ENCODE results near the gene BMAL1.

BMAL1 gene

DNA sequence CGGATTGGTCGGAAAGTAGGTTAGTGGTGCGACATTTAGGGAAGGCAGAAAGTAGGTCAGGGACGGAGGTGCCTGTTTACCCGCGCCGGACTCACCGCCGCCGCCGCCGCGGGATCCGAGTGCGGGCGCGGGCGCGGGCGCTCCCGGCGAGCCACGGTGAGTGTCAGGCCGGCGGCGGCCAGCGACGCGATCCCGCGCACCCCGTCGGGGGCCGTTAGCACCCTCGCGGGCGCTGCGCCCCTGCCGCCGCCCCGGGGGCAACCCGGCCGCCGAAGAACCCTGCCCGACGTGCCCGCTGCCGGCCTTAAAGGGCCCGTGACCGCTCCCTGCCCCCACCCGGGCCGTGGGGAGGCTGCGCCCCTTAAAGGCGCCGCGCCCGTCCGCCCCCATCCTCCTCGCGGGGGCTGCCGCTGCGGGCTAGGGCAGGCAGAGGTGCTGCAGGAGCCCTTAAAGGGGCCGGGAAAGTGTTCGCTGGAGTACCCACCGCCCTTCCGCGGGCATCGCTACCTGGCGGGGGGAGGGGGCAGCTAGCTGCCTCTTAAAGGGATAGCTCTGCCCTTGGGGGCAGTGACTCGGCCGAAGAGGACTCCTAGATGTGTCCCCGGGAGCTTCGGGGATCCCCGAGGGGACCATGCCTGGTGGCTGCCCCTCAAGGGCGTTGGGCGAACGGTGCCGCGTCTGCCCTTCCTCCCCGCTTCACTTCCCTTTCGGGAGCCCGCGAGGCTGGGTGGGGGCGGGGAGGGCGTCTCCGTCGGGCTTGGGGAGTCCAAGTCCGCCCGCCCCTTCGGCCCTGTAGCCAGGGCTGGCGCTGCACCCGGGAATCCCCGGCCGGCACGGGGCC, at the start of gene BMAL1:
BMAL1 (plus strand) TSS at position 23 of the 841 bp plus-strand sequence. CDS start 76,519 bp downstream, outside the sequence.
- TF ChIP-seq, protein P1, sequence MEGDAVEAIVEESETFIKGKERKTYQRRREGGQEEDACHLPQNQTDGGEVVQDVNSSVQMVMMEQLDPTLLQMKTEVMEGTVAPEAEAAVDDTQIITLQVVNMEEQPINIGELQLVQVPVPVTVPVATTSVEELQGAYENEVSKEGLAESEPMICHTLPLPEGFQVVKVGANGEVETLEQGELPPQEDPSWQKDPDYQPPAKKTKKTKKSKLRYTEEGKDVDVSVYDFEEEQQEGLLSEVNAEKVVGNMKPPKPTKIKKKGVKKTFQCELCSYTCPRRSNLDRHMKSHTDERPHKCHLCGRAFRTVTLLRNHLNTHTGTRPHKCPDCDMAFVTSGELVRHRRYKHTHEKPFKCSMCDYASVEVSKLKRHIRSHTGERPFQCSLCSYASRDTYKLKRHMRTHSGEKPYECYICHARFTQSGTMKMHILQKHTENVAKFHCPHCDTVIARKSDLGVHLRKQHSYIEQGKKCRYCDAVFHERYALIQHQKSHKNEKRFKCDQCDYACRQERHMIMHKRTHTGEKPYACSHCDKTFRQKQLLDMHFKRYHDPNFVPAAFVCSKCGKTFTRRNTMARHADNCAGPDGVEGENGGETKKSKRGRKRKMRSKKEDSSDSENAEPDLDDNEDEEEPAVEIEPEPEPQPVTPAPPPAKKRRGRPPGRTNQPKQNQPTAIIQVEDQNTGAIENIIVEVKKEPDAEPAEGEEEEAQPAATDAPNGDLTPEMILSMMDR (IDR thresholded peaks at IDR 0.05; ENCODE audit: borderline replicate concordance, extremely low read depth, low read length, poor library complexity, severe bottlenecking): no peak
- no peak for TF ChIP-seq EZH2 (IDR thresholded peaks at IDR 0.05; ENCODE audit: borderline replicate concordance, low read depth, low read length, severe bottlenecking)
- peak within 1 kb of the TSS; percentile 99 for H3K4me2 ChIP-seq (ENCODE audit: insufficient read depth, low read length)
- H3K9me3 ChIP-seq (ENCODE audit: insufficient read depth, low read length, severe bottlenecking): no peaks in the 10 kb centered on the region
- H3K27ac ChIP-seq (ENCODE audit: low read length): peak within 1 kb of the TSS; percentile 70
- H3K79me2 ChIP-seq (ENCODE audit: insufficient read depth, low read length): peaks cover 41% of the 10 kb centered on the region
- H3K36me3 ChIP-seq (ENCODE audit: insufficient read depth, low read length): no peaks in the 10 kb centered on the region; the same call in 1 of the 2 replicates
- peaks cover 36% of the 10 kb centered on the region for H4K20me1 ChIP-seq (ENCODE audit: insufficient read depth, low read length)
- peaks cover 36% of the 10 kb centered on the region for H3K4me1 ChIP-seq (ENCODE audit: insufficient read depth, low read length)
- H3K27me3 ChIP-seq (ENCODE audit: insufficient read depth, low read length, poor library complexity): peaks cover 29% of the 10 kb centered on the region
- peak within 1 kb of the TSS; percentile 89 for H3K9ac ChIP-seq (ENCODE audit: low read depth, low read length)
- ATAC-seq (ENCODE audit: insufficient read depth, low read depth): peak; percentile 35
- H3K4me3 ChIP-seq (ENCODE audit: low read depth in 1 of 2, low read length in 2 of 2): peak within 1 kb of the TSS; percentile 76 to 87
- DNase-seq: peak; percentile 50
- H2AFZ ChIP-seq (ENCODE audit: low read depth, low read length): peak within 1 kb of the TSS; percentile 98

DNA sequence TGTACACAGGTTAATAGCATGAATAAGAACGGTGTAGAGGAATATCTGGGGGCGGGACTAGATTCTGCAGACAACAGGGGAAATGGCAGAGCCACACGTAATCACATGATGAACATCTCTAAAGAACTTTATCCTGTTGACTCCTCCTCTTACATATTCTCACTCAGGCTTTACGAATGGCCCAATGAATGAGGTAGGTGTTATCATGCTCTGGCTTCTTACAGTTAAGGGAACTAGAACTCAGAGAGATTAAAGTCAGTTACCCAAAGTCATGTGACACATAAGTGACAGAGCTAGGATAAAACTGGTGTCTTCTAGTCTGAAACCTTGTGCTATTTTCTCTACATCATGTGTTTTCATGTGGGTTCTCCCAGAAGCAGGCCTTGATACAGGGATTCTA, 49.0 kb upstream of the BMAL1 start:
- Histone ChIP-seq H4K20me1 (ENCODE audit: insufficient read depth, low read length) (no peaks in the 10 kb centered on the region), H2AFZ (ENCODE audit: low read depth, low read length) (no peak overlapping the region), H3K27me3 (ENCODE audit: insufficient read depth, low read length, poor library complexity) (peaks cover 24% of the 10 kb centered on the region), H3K36me3 (ENCODE audit: insufficient read depth, low read length) (no peaks in the 10 kb centered on the region), H3K4me3 (ENCODE audit: low read depth in 1 of 2, low read length in 2 of 2) (no peak overlapping the region), H3K9ac (ENCODE audit: low read depth, low read length) (no peak overlapping the region), H3K79me2 (ENCODE audit: insufficient read depth, low read length) (no peaks in the 10 kb centered on the region), H3K4me1 (ENCODE audit: insufficient read depth, low read length) (no peaks in the 10 kb centered on the region), H3K4me2 (ENCODE audit: insufficient read depth, low read length) (no peak overlapping the region), H3K27ac (ENCODE audit: low read length) (no peak overlapping the region), H3K9me3 (ENCODE audit: insufficient read depth, low read length, severe bottlenecking) (no peaks in the 10 kb centered on the region)
- TF ChIP-seq EZH2 (IDR thresholded peaks at IDR 0.05; ENCODE audit: borderline replicate concordance, low read depth, low read length, severe bottlenecking): no peak
- TF ChIP-seq, protein P1 (IDR thresholded peaks at IDR 0.05; ENCODE audit: borderline replicate concordance, extremely low read depth, low read length, poor library complexity, severe bottlenecking): no peak
- ATAC-seq (ENCODE audit: insufficient read depth, low read depth): no peak
- DNase-seq: no peak

DNA sequence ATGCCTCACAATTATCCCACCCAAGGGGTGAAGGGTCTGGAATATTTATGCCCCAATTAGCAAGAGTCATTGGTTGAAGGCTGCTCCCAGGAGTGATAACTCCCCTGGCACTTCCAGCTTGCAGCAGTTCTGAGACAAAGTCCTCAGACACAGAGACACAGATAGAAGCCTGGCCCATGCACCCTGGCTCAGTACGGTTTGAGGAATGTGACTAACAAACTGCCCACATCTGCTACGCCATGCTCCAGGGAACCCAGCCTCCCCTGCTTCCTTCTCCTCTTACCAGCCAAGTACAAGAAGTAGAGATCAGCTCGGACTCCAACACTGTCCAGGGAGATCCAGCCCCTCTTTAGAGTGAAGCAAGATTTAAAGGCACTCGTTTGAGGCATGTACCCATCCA, 48.5 kb upstream of the BMAL1 start:
- no peak overlapping the region for H3K4me3 ChIP-seq (ENCODE audit: low read depth in 1 of 2, low read length in 2 of 2)
- no peak for DNase-seq
- no peaks in the 10 kb centered on the region for H3K9me3 ChIP-seq (ENCODE audit: insufficient read depth, low read length, severe bottlenecking)
- H3K9ac ChIP-seq (ENCODE audit: low read depth, low read length): no peak overlapping the region
- no peak overlapping the region for H2AFZ ChIP-seq (ENCODE audit: low read depth, low read length)
- no peak overlapping the region for H3K27ac ChIP-seq (ENCODE audit: low read length)
- TF ChIP-seq, protein P1 (IDR thresholded peaks at IDR 0.05; ENCODE audit: borderline replicate concordance, extremely low read depth, low read length, poor library complexity, severe bottlenecking): no peak
- TF ChIP-seq EZH2 (IDR thresholded peaks at IDR 0.05; ENCODE audit: borderline replicate concordance, low read depth, low read length, severe bottlenecking): no peak
- no peaks in the 10 kb centered on the region for H3K79me2 ChIP-seq (ENCODE audit: insufficient read depth, low read length)
- no peak overlapping the region for H3K4me2 ChIP-seq (ENCODE audit: insufficient read depth, low read length)
- no peak for ATAC-seq (ENCODE audit: insufficient read depth, low read depth)
- no peaks in the 10 kb centered on the region for H4K20me1 ChIP-seq (ENCODE audit: insufficient read depth, low read length)
- H3K36me3 ChIP-seq (ENCODE audit: insufficient read depth, low read length): no peaks in the 10 kb centered on the region
- H3K4me1 ChIP-seq (ENCODE audit: insufficient read depth, low read length): no peaks in the 10 kb centered on the region
- H3K27me3 ChIP-seq (ENCODE audit: insufficient read depth, low read length, poor library complexity): peaks cover 23% of the 10 kb centered on the region

Measured in DND-41 (cell line).